Measurements from ENCODE around the gene SNX24.

Gene SNX24

DNA sequence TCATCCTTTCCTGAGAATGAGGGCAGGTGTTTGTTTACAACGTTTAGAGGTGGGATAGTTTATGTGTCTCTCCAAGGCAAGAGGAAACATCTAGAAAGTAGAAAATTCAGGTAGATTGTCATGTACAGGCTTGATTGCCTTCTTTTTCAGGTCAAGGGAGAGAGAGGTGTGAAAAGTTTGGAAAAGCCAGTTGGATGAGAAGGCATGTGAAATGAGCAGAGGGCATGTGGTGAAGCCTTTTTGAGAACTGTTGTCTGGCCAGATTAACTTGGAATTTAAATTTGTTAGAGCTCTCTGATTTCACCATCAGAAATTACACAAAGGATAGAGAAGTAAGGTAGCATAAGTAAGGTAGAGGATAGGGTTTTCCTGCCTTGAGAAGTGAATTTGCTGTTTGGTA, 74.6 kb downstream of the SNX24 start:
- no peak for DNase-seq (ENCODE audit: low read depth in 2 of 2)

DNA sequence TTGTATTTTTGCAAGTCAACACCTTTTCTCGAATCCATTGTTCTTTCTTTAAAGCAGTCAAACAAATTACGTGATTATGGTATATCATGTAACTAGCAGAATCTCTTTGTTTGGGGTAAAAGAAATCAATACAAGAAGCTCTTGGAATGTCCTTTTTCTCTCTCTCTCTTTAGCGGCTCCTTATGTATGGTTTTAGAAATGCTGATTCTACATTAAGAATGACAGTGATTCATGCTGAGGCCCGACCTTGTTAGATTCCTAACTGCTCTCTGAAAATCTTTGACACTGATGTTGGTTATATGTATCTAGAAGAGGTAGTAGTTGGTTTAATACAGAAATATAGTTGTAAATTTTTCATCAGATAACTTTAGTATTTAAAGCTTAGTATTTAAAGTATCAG, 76.4 kb downstream of the SNX24 start:
- no peak for DNase-seq (ENCODE audit: low read depth in 2 of 2)

DNA sequence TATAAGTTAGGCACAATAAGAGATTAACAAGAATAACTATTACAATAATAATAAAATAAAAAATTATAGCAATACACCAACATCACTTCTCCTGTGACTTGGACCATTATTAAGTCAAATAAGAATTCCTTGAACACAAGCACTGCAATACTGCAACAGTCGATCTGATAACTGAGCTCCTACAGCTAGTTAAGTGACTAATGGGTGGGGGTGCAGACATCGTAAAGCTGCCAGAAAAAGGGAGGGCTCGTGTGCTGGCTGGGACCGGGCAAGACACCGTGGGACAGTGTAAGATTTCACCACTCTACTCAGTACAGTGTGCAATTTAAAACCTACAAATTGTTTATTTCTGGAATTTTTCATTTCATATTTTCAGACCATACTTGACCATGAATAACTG, 78.8 kb downstream of the SNX24 start:
- DNase-seq (ENCODE audit: low read depth in 2 of 2) = no peak

DNA sequence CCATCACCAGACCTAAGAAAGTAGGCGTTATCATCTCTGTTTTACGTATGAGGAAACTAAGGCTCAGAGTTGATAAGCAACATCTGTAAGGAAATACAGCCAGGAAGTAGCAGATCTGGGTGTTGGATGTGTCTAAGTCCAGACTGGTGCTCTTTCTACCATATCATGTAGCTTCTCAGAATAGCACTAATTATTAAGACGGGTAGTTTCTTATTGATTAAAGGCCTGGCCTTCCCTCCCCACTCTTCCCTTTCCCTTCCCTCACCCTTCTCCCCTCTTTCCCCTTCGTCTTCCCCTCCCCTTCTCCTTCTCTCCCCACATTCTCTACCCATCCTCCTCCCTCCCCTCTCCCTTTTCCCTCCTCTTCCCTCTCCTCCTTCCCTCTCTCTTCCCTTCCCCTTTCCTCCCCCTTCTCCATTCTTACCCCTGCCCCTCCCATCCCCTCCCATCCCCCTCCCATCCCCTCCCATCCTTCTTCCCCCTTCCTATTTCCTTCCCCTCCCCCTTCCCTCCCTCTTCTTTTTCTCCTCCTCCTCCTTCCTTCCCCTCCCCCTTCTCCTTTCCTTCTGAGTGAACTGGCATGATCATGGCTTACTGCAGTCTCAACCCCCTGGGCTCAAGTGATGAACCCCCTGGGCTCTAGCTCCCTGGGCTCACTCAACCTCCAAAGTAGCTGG, 79.4 kb downstream of the SNX24 start:
- DNase-seq (ENCODE audit: low read depth in 2 of 2) = no peak

DNA sequence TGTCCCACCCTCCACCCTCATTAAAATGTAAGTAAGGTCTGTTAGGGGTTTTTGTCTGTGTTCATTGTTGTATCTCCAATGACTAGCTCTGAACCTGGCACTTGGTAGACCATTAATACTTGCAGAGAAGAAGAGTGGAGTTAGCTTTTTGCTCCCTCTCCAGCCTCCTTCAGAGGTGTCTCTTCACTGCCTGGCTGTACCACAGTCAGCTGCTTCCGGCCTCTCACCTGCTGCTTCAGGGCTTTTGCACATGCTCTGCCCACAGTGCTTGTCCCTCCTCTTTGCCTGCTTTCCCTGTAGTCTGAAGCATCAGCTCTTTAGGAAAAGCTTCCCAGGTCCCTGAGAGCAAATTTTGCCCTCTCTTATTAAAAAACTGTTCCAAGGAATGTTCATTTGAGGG, 83.6 kb downstream of the SNX24 start:
- no peak for DNase-seq (ENCODE audit: low read depth in 2 of 2)

DNA sequence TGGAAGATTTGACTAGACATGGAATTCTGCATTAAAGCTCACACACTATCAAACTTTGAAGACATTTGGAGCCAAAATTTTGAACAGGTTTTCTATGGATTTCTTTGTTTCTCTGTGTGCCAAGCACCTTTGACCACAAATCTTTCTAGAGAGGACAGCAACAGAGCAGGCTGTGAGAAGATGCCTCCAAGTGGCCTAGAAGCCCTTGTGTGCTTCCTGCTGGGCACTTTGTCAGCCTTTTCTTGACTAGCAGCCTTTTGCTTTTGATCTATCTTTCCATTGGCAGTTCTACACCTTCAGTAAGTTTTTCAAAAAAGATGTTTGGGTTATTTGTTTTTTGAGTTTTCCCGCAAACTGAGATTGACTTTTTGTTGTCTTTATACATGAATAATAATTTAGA, 84.6 kb downstream of the SNX24 start:
- no peak for DNase-seq (ENCODE audit: low read depth in 2 of 2)

DNA sequence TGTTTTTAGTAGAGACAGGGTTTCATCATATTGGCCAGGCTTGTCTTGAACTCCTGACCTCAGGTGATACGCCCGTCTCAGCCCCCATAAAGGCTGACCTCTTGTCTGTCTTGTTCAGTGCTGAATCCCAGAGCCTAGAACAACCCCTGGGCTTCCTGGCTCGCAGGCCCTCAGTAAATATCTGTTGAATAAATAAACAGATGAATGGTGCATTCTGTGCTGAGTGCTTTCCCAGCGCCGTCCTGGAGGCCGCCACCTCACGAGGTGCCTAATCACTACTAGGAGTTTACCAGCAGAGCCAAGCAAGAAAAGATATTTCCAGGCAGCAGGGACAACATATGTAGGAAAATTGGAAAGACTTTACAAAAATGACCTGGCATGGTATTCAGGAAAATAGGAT, 88.5 kb downstream of the SNX24 start:
- DNase-seq (ENCODE audit: low read depth in 2 of 2) = no peak

DNA sequence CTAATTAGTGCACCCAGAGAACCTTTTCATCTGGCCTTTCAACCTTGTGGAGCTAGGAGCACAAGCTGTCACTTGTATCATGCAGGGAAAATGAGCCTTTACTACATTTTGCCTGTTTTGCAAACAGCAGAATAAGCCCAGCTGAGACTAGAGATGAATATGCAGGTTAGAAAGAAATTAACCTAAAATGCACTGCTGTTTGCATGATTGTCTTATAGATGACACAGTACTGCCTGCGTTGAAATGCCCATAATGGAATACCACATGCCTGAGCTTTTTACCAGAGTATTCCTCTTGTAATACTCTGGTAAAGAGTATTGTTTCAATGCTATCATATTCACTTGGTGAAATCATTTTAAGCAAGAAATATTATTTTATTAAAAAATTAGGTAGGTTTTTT, 90.7 kb downstream of the SNX24 start:
- no peak for DNase-seq (ENCODE audit: low read depth in 2 of 2)

DNA sequence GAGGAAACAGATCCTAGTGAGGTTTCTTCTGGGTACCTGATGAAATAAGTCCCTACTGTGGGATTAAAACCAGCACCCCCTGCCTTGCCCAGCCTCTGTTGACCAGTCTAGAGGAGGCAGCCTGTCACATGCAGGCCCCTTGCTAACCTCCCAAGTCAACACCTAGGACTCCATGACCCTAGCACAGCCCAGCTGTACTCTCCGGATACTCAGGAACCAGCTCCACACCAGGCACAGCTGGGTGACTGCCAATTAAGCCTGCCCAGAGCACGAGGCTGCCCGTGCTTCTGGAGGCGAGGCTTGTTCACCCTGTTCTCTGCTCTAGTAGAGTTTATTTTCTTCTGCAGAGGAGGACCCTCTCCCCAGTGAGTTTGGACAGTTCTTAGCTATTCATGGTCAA, 92.5 kb downstream of the SNX24 start:
- DNase-seq (ENCODE audit: low read depth in 2 of 2) = no peak

DNA sequence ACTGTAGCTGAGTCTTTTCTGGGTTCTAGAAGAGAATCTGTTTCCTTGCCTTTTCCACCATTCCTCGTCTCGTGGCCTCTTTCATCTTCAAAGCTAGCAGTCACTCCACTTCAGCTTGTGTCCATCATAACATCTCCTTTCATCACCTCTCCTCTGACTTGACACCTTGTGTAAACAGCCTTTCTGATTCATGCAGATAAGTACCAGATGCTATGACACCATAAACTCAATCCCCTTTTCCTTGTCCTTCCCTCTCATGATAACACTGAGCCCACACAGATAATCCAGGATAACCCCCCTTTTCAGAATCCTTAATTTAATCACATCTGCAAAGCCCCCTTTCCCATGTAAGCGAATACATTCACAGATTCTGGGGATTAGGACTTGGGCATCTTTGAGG, 95.5 kb downstream of the SNX24 start:
- no peak for DNase-seq (ENCODE audit: low read depth in 2 of 2)

DNA sequence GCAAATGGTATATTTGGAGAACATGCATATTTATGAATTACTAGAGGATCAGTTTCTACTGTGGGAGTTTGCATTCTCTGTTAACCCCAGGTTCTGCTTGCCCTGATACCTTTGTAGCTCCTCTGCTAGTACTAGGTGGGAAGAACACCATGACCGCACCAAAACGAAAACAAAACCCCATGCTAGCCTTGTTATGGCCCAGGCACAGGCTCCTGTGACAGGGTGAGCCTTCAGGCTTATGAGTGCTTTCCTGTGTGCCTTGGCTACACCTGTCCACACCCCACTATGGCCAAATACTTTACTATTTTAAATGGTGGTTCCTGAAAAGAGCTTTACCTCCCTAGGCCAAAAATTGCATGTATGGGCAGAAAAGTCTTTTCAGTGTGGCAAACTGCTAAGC, 96.3 kb downstream of the SNX24 start:
- DNase-seq (ENCODE audit: low read depth in 2 of 2) = no peak

DNA sequence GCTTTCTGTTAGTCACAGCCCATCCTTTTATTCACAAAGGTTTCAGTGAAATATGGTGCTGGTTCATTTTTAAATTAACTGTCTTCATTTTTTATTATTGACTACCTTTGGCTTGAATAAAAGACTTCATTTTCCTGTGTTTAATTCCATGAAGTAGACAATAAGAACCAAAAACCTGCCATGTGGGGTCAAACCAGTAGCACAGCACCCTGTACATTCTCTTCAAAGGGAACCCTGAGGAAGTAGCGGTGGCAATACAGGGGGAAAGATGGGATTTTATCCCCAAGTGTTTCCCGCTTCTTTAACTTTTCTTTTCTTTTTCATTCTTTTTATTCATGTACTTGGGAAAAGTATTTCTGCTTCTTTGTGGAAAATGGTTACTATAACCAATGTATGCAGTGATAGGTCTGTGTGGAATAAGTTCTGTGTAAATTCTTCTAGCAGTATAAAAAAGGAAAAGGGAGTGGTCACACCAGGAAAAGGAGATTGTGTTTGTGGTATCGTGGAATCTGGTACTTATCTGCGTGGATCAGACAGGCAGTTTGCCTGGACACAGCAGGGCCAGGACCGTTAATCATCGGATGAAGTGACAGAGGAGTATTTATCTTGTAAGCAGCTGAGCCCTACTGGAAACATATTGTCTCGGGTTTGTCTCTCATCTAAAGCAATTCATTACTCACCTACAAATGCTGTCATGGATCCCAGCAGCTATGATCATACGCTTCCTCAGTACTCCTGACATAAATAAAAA, 96.9 kb downstream of the SNX24 start:
- DNase-seq (ENCODE audit: low read depth in 2 of 2) = no peak

DNA sequence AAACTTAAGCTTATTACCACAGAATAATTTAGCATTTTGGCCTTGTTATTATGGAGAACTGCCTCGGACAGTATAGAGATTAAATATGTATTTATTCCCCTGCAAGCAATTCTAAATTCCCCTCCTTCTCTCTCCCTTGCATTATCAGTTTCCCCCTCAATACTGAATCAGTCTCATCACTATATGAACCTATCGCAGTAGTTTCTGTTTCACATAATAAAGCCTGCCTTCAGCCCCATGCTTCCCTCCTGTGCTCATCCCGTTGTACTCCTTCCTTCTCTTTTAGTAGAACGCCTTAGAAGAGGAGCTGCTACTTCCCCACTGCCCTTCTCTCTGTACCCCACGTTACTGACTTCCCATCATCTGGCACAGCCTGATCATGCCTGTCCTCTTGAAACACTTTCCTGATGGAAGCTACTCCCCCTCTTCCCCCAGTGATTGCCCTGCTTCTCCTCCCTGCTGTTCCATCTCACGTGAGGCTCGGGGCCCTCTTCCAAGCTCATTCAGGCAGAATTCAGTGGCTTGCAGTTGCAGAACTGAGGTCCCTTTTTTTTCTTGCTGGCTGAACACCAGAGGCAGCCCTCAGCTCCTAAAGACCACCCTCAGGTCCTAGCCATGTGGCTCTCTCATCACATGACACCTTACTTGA, 97.8 kb downstream of the SNX24 start:
- DNase-seq (ENCODE audit: low read depth in 2 of 2) = no peak

DNA sequence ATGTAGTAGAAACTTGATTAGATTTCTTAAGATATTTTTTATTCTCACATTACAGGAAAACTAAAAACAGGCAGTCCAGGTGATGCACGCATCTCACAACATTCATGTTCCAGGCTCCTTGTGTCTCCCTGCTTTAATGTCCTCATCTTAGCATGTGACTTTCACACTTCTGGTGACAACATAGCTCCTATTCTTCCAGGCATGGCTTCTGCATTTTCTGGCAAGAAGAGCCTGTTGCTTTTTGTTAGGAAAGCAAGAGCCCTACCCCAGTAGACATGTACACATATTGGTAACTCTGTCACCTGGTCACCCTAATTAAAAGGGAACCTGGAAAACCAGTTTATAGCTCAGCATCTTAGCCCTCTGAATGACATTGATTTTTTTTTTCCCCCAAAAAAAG, 98.6 kb downstream of the SNX24 start:
- no peak for DNase-seq (ENCODE audit: low read depth in 2 of 2)

DNA sequence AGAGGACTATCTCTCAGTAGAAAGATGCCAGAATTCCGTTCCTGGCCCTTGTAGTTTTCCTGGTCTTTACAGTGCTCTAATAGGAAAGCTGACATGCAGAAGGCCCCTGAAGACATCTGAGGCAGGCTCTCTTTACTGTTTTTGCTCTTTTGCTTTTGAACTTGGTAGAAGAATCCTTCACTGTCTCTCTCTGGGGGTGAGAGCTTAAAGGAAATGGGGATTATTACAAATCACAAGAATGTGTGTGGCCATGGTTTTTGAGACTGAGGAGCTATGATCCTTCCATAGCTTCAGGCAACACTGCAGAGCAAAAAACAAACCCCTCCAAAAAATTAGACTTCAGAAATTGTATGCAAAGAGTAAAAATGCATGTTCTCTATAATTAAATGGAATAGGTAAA, 102.0 kb downstream of the SNX24 start:
- no peak for DNase-seq (ENCODE audit: low read depth in 2 of 2)

DNA sequence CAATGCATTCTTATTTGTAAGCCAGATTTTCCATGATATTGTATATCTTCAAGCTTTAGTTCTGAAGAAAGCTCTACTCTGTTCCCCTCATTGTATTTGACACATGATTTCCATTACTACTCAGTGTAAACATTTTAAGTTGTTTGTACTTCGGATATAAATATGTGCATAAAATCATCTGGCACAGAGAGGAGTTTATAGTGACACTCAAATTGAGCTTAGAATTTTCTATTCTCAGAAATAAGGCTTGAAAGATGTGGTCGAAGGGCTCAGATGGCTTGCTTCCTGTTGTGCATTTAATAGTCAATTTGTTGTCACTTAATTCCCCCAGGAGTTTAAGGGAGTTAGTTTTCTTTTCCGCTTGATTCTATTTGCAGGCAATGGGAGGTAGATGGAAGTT, 102.4 kb downstream of the SNX24 start:
- no peak for DNase-seq (ENCODE audit: low read depth in 2 of 2)

DNA sequence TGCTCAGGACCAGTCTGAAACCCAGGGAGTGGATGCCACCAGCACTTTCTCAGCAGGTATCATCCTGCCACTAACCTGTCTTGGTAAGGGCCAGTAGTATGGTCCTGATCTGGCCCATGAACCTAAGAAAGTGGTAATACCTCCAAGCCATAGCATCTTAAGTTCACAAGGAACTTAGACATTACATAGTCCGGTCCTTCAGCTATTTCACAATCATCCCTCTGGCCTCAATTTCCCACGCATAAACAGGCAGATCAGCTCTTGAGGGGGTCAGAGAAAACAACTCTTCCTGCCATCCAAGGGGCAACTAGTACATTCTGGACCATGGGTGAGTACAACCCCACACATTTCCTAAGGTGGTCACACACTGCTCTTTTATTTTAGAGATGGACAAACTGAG, 102.9 kb downstream of the SNX24 start:
- DNase-seq (ENCODE audit: low read depth in 2 of 2) = no peak

DNA sequence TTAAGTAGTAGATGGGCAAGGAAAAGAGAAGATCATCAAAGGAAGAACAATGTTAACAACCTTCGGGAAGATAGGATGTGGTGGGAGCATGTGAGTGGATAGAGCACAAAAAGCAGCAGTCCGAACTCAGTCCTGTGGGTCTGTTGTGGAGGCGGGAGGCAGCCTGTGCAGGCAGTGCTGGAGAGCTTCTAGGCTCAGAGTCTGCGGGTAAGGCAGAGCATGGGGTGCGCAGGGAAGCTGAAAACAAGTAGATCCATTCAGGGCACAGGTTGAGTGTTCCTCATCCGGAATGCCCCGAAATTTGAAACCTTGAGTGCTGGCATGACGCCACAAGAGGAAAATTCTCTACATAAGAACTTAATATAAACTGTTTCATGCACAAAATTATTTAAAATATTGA, 106.2 kb downstream of the SNX24 start:
- DNase-seq (ENCODE audit: low read depth in 2 of 2) = no peak

DNA sequence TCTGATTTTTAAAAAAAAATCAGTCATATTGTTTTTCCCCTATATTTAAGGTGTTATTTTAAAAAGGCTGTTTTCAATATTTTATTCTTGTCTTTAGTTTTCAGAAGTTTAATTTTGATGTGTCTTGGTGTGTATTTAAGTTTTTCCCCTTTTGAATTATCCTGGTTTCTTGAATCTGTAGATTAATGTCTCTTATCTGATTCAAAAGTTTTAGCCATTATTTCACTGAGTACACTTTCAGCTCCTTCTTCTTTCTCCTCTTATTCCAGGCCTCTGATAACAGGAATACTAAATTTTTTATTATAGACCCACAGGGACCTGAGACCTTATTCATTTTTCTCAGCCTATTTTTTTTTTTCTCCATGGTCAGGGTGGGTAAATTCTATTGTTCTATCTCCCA, 109.3 kb downstream of the SNX24 start:
- no peak for DNase-seq (ENCODE audit: low read depth in 2 of 2)

DNA sequence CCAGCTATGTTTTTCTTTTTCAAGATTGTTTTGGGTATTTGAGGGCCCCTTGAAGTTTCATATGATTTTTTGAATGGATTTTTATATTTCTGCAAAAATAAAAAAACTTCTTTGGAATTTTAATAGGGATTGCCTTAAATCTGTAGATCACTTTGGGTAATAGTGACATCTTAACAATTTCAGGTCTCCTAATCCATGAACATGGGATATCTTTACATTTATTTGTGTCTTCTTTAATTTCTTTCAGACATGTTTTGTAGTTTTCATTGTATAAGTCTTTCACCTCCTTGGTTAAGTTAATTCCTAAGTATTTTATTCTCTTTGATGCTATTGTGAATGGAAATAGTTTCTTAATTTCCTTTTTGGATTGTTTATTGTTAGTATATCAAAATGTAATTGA, 112.0 kb downstream of the SNX24 start:
- DNase-seq (ENCODE audit: low read depth in 2 of 2) = no peak

DNA sequence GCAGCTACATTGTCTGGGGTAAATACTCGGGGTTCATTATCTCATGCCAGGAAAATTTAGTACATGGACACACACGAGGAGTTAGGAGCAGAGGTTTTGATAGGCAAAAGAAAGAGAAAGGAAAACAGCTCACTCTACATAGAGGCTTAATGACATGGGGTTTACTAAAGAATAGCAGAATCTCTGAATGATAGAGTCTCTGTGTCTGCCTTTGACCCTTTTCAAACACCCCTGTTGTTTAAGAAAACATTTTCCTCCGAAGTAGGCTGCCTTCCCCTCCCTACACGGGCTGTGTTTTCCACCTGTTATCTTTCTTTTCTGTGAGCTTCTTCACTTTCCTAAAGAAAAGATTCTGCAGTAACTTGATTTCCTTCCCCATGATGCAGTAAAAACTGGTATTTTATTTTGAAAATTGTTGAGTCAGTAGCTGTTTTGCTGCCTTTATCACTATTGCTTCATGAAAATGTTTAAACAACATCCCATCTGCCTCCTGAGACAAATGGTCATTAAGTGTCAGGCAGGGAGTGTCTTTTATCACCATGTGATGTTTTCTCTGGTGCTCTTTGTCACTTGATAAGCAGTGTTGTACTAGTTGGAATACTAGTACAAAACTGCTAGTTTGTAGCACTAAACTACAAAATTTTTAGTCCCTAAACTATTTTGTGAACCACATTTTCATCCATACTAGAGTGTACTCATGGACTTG, 114.5 kb downstream of the SNX24 start:
- DNase-seq (ENCODE audit: low read depth in 2 of 2) = no peak

DNA sequence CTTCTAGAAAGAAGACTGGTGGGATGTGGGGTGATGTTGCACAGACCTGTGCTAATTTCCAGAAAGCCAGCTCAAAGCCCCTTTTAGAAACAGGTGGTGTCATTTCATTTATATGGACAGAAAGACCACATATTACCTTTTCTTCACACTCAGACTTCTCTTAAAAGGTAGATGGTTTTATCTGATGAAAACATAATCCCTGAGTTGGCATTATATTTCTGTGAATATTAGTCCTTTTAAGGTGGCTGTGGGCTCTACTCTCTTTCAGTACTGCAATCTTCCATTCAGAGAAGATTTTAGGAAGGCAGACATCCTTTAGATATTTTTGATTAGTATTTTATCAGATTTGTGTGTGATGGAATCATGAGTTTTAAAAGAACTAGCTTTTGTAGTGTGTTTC, 117.9 kb downstream of the SNX24 start:
- no peak for DNase-seq (ENCODE audit: low read depth in 2 of 2)

DNA sequence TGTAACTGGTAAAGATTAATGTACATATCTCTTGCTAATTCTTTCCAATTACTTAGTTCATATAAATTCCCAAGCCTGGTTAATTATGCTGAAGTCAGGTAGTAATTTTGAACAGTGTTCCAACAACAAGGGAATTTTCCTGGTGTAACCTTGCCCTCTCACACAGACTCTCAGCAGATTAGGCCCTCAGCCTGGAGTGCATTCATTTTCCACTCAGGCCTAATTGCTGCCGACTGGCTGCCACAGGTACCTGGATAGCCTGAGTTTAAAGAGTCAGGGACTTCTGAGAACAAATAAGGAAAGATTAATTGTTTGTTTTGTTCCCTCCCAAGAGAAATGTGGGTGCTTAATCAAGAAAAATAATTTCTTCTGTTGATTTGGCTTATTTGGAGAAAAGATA, 119.7 kb downstream of the SNX24 start:
- no peak for DNase-seq (ENCODE audit: low read depth in 2 of 2)
